Astrocyte of the hippocampus (primary cell): ENCODE measurements around the gene ZNF354C.
A peak's percentile ranks its signal among the peaks of the same experiment; 100 is the strongest.
"Not testable (repeated sequence)": the region's sequence is repeated elsewhere in the genome, so short reads cannot be mapped to it uniquely, and the experiment has no call there.

Experiments
- DNase-seq: peaks from one replicate; pipeline ENCODE4 v3.0.0; 2011; ENCODE audit warnings: low read depth, low spot score

Gene ZNF354C

DNA sequence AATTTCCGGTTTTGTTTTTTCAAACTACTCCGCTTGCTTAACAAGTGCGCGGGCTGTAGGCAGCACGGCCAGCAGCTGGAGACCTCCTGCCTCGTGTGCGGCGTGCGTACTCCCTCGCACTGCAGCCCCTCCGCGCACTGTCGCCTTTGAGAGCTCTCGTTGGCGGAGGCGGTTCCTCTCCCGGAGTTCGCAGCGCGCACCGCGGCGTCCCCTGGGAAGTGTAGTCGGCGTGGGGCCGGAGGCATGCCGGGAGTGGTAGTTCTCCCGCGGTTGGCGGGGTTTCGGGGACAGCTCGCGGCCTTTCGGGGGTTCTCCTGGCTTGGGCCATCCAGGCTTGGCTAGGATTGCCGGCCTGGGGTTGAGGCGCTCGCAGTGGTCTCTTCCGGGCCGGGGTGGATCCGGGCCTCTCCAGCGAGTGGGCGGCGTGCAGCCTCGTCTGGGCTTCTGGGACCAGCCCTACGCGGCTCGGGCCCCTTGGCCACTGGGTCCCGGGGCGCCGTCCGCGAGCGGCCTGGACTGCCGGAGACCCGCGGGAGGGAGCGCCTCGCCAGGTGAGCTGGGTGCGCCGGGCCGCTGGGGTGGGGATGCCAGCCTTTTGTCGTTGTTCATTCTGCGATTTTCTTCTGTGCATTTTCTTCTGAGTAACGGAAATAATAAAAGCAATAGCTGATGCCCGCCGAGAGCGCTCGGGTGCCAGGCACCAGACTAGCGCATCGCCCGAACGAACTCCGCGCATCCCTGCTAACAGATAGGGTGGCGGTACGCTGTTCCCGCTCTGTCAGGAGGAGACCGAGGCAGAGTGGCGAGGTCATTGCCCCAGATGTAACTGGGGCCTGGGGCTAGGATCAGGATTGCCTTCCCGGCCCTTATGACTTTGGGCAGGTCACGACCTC lies at the start of gene ZNF354C:
TSS of gene ZNF354C (plus strand) at position 258 of the 893 bp plus-strand sequence. CDS start 1,696 bp downstream, outside the sequence.
- DNase-seq: peak; percentile 96

- DNase-seq: peak; percentile 99
Observed at GRCh38 chr5:179023528-179024189, 36.5 kb upstream of the ZNF354C start, which contains the start of gene ZNF879. TSS of gene ZNF879 (plus strand) at chr5:179023804. CDS start at chr5:179025005, 1,201 bp downstream.

GRCh38 chr5:179033004-179033580 lies 27.1 kb upstream of the ZNF354C start:
- DNase-seq: no peak

- no peak for DNase-seq
Observed at GRCh38 chr5:179044765-179045164, 15.4 kb upstream of the ZNF354C start.

- no peak for DNase-seq
Observed at GRCh38 chr5:179051784-179052183, 8.4 kb upstream of the ZNF354C start.

- DNase-seq: no peak
Observed at GRCh38 chr5:179054036-179054785, 6.0 kb upstream of the ZNF354C start.

- no peak for DNase-seq
Observed at GRCh38 chr5:179054876-179055275, 5.3 kb upstream of the ZNF354C start.

DNA sequence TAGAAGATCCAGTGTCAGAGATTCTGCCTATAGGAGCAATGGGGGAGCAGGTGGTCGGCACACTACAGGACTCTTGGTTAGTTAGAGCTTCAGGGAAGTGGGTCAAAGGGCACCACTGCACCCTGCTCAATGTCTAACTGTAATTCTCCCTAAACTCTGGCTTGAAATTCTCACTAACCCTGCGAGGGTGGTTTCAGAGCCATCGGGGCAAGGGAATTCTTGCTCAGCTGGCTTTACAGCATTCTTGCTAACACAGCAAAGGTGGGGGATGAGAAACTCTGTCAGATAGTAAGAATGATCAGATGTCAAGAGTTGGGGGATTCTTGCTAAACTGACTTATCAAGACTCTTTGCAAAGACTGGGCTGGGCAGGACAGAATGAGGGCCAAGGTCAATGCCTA lies 4.7 kb upstream of the ZNF354C start:
- DNase-seq: no peak

DNA sequence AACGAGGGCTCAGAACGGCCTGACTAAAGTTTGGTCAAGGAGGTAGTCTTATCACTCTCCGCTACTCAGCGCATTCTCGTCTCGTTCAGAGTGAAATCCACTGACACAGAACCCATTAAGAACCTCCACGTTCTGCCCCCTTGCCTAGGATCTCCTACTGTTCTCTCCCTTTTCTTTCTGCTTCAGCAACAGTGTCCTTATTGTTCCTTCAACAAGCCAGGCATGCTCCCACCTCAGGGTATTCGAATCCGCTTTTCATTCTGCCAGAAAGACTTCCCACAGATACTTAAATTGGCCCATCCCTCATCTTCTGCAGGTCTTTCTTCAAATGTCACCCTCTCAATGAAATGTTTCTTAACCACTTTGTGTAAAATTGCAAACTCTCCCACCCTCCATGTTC lies 4.3 kb upstream of the ZNF354C start:
- no peak for DNase-seq

DNA sequence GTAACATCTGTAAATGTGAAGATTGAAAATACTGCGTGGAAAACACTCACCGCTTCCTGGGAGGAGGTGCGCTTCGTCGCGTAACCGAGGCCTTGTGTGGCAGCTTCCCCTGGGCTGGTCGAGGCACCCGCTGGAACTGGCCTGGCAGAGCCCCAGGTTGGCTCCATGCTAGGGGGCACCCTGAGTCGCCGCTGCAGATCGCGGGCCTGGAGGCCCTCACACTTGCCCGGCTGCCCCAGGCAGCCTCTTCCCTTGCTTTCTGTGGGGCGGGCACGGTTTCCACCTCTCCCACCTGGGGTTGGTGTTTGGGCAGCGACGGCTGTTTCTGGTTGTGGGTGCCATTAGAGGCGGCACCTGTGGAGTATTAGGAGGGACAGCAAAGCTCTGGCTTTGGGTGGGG lies 852 bp downstream of the ZNF354C start:
- DNase-seq: no peak

DNA sequence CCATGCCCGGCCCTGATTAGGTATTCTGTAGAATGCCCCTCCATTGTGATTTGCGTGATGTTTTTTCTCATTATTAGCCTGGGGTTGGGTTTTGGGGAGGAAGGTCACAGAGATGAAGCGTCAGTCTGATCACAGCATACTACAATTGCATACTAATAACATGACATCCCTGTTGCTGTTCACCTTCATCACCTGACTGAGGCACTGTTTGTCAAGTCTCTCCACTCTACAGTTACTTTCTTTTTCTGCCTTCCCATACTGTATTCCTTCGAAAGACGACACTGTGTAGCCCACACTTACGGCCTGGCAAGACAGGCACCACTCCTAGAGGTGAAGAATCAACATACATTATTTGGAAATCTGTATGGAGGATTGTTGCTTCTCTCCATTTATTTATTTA lies 5.5 kb downstream of the ZNF354C start:
- DNase-seq: no peak

GRCh38 chr5:179079165-179079987 lies 19.2 kb downstream of the ZNF354C start:
- no peak for DNase-seq

- DNase-seq: no peak
Observed at GRCh38 chr5:179080724-179081123, 20.6 kb downstream of the ZNF354C start.

DNA sequence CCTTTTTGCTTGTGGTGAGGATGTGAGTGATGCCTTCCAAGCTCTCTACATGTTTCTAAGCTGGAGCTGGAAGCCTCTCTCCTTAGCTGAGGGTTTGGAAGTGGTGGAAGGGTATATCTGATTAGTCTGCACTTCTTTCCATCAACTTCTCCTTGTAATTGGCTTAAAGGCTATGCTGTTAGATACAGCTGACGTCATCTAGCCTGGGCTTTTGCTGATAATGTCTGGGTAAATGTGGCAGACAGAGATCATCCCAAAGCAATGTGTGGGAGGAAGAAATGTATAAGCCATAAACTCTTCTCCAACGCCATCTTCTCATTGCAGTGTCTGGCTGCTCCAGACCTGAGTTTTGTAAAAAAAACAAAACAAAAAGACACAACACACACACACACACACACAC lies 29.3 kb downstream of the ZNF354C start:
- DNase-seq: no peak

GRCh38 chr5:179101282-179101681 lies 41.1 kb downstream of the ZNF354C start:
- DNase-seq: not testable (repeated sequence)

DNA sequence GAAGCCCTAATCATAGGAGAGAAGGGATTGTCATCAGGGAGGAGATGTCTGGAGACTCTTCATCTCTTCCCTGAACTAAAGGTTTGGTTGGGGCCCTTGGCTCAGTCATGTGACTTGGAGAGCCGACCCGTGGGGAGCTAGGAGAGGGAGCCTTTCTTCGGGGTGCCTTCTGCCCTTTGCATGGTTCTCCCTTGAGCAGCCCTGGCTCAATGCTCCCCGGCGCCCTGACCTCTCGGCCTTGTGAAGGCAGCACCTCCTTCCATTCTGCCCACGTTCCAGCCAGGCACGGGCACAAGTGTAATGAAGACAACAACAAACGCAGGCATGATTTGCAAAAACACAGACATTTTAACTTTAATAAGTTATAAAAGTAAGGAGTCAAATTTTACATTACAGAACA lies 50.4 kb downstream of the ZNF354C start:
- DNase-seq: no peak

- DNase-seq: no peak
Observed at GRCh38 chr5:179111267-179112207, 51.4 kb downstream of the ZNF354C start.

DNA sequence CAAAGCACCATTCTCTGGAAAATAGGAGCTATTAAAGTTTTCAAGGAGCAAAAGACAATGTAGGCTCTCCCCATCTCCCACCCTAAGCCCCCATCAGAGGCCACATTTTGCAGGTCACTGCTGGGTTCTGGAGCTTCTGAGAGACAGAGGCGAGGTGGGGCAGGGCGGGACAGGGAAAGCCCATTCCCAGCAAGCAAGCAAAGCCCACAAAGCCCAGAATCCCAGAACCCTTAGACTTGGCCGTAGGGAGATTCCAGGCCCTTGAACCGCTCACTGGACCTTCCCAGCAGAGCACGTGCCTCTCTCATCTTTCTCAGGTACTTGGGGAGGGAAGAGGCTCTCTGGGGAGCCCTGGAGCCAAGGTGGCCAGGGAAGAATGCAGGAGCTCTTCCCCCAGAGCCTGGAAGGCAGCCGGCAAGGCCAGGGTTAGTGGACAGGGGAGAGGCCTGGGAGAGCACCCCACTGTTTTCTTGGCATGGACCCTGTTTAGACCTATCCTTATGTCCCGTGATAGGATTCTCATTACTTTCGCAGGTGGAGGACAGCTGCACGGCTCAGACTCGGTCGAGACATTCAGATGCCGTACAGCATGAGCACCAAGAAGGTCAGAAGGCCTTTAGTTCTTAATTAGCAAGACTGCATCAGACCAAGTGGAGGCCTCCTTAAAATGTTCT lies 52.4 kb downstream of the ZNF354C start:
- no peak for DNase-seq

DNA sequence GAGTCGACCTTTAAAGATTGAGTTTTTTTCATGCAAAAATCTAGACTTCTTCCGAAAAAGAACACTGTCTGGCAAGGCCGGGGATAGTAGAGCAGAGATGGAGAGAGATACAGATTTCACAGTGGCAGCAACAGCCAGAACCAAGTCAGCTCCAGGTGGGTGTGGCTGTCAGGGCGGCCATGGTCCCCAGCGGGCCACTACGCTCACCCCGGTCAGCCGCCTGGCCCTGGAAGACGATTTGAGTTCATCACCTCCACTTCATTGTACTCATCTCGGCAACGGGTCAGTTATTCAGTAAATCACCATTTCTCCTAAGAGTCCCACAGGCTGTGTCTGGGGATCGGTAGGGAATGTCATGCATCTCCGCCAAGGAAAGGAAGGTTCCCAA lies 53.0 kb downstream of the ZNF354C start:
- no peak for DNase-seq
